Measurements from ENCODE around the gene ADCY9.
"Not testable (repeated sequence)": the region's sequence is repeated elsewhere in the genome, so short reads cannot be mapped to it uniquely, and the experiment has no call there.

ADCY9 gene

DNA sequence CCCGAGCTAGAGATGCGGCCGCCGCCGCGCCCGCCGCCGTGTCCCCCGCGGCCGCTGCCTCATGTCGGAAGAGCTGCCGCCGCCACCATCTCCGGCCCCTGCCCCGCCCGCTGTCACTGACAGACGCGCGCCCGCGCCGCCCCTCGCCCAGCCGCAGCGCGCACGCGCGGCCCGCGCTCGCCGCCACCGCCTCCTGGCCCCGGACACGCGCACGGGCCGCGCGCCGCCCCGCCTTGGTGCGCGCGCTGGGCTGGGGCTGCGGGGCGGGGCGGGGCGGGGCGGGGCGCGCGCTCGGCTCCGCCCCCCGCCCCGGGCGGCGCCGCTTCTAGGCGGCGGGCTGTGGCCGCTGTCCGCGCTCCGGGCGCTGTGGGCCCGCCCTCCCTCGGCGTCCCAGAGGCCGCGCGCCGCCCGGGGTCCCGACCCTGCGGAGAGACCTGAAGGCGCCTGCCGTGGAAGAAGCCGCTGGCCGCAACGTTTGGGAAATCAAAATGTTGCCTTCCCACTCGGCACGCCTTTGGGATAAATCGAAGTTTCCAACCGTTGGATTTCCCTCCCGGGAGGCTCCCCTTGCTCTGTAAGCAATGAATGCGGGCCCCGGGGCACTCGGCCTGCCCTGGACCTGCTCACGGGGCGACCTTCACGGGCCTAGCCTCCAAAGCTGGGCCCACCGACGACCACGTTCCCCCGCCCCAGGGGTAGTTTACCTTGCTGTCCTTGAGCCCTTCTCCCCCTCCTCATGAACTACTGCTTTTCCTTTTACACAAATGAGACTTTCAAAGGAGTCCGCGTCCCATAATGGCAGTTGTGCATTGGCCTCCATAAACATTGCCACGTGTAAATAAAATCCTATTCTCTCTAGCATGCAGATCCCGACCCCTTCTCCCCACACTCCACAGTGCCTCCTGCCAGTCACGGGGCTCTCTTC, at the start of gene ADCY9:
TSS of gene ADCY9 (minus strand) at position 118 of the 925 bp plus-strand sequence. CDS start 1,000 bp downstream, outside the sequence.
- peak; percentile 65 for DNase-seq (ENCODE audit: low read depth)

DNA sequence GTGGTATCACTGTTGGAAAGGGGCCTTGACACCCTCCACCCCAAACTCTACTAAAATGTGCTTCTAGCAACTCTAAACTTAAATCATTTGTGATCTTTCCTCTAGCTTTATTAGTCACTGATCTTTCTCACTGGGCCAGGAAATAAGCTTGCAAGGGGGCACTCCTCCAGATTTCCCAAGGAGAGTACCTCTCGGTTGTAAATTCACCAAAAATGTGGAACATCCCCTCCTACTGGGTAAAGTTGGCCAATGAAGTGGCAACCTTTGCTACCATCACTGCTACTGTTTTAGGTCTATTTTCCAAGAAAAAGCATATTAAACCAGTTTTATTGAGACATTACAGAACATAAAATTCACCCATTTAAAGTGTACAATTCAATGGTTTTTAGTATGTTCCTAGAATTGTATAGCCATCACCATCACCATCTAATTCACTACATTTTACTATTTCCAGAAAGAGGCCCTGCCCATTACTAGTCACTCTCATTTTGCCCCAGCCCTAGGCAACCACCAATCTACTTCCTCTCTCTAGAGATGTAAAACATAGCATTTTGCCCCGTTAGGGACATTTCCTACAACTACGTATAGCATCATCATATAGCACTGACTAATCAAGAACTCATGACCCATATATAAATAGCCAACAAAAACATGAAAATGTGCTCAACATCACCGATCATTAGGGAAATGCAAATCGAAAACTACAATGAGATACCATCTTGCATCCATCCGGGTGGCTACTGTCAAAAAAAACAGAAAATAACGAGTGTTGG, 44.6 kb upstream of the ADCY9 start:
- no peak for DNase-seq (ENCODE audit: low read depth)

DNA sequence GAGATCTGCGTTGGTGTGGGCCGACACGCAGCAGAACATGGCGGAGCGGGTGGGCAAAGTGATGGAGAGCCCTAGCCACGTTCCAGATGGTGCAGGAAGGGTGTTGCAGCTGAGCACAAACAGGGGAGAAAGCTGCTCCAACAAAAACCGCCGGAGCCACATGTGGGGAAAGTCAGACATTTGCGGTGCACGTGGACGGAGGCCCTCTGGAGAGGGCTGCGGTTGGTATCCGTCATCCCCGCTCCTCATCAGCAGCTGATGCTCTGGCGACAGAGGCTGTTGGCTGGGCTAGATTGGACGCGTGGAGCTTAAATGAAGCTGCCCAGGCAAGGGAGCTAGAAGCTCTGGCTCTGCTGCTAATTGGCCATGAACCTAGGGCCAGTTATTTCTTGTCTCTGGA, 43.5 kb upstream of the ADCY9 start:
- no peak for DNase-seq (ENCODE audit: low read depth)

DNA sequence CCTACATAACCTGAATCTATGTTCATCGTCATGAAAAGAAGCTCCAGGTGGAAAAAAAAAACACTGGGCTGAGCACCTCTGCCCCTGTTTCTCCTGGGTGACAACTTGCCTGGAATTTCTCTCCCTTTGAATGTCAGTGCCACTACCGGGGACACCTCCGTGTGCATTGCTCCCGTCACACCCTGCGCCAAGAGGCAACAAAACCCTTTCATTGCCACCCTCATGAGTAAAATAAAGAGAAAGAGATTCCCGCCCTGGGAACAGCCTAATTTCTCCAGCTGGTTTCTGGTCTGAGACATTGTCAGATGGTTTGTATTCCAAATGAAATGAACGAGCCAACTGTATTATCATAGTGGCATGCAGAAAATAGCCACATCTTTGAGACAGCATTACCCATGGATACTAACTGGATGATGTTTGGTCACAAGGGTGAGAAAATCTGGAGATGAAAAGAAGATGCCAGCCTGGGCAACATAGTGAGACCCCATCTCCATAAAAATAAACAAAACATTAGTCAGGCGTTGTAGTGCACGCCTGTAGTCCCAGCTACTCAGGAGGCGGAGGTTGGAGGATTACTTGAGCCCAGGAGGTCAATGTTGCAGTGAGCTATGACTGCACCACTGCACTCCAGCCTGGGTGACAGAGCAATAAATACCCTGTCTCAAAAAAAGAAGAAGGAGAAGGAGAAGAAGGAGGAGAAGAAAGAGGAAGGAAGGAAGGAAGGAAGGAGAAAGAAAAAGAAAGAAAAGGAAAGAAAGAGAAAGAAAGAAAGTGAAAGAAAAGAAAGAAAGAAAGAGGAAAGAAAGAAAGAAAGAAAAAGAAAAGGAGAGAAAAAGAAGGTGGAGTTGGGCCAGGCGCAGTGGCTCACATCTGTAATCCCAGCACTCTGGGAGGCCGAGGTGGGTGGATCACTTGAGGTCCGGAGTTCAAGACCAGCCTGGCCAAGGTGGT, 42.2 kb upstream of the ADCY9 start:
- no peak for DNase-seq (ENCODE audit: low read depth)

DNA sequence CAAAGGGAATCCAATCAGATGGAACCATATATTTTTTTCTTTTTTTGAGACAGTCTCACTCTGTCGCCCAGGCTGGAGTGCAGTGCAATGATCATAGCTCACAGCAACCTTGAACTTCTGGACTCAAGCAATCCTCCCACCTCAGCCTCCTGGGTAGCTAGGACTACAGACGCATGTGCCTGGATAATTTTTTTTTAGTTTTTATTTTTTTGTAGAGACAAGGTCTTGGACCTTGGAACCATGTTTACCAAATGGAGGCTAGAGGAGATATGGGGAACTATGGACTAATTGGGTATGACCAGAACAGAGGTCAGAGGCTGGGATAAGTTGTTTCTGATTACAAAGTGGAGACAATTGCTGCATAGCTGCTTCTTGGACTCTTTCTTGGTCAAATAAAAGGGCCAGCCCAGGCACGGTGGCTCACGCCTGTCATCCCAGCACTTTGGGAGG, 41.2 kb upstream of the ADCY9 start:
- DNase-seq (ENCODE audit: low read depth), result no peak

DNA sequence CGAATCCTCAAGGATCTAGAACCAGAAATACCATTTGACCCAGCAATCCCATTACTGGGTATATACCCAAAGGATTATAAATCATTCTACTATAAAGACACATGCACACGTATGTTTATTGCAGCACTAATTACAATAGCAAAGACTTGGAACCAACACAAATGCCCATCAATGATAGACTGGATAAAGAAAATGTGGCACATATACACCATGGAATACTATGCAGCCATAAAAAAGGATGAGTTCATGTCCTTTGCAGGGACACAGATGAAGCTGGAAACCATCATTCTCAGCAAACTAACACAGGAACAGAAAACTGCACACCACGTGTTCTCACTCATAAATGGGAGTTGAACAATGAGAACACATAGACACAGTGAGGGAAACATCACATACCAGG, 40.3 kb upstream of the ADCY9 start:
- DNase-seq (ENCODE audit: low read depth), result not testable (repeated sequence)

DNA sequence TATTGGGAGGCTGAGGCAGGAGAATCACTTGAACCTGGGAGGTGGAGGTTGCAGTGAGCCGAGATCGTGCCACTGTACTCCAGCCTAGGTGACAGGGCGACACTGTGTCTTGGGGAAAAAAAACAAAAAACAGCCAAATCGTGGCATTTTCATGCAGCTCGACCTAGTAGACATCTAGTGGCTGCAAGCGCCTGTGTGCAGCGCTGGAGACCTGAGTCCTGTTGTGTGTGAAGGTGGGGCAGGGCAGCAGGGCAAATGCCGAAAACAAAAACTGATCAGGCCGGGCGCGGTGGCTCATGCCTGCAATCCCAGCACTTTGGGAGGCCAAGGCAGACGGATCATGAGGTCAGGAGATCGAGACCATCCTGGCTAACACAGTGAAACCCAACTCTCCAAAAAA, 37.1 kb upstream of the ADCY9 start:
- DNase-seq (ENCODE audit: low read depth), result not testable (repeated sequence)

DNA sequence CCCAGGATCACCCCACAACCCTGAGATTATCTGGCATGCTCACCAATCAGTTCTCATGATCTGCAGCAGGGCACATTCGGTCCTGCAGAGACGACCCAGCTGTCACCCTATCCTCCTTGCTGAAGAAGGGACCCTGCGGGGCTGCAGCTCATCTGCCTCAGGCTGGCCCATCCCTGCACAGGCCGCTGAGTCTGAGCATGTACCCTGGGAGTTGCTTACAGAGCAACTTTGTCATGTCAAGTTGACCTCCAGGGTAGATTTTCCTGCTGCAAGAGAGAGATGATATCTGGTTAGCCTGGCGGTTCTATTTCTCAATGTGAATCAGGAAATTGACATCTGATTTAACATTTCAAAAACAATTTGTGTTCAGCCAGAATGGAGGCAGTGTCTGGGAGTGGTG, 36.0 kb upstream of the ADCY9 start:
- DNase-seq (ENCODE audit: low read depth), result no peak

DNA sequence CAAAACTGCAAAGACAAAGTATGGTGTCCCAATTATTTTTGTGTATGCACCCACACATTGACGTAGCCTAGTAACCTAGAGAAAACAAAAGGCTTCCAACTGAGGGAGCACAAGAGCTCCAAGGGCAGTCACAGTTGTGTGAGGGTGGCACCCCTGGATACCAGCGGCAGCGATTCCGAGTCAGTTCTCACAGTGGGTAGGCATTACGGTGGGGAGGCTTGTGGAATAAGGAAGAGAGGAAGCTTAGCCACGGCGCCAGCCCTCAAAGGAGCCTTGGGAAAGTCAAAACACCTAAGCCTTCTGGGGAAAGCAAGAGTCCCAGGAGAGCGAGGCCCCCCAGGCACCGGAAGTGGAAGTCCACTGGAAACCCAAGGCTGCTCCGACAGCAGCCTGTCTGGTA, 31.0 kb upstream of the ADCY9 start:
- no peak for DNase-seq (ENCODE audit: low read depth)

DNA sequence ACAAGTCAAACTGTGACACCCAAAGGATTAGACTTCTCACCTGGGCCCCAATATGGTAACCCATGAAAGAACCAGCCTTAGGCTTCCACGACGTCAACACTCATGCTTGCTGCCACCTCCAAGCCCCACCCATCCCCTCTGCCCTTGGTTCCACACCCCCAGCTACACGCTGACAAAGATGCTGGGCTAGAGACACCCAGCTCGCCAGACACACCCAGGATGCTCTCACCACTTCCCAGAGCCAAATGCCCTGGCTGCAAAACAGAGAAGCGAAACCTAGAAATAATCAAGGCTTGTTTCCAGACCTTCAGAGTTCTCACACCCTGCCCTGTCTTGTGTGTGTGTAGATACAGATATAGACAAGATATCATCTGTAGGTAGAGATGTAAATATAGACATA, 26.0 kb upstream of the ADCY9 start:
- DNase-seq (ENCODE audit: low read depth), result no peak

DNA sequence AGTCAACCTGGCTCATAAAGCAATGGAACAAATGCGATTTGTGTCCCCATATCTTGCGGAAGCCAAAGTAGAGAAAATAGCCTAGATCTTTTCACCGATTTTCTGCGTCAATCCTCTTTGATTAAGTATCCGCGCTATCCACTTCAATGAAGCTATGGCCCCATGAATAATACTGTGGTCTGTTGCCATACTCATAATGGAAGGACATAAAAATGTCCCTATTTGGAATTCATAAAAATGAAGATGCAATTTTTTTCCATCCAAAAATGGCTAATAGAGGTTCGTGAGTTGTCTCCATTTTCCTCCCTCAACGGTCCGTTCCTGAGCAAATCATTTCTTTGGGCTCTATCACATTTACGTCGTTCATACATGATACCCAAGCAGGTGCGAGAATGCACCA, 25.4 kb upstream of the ADCY9 start:
- DNase-seq (ENCODE audit: low read depth), result no peak

DNA sequence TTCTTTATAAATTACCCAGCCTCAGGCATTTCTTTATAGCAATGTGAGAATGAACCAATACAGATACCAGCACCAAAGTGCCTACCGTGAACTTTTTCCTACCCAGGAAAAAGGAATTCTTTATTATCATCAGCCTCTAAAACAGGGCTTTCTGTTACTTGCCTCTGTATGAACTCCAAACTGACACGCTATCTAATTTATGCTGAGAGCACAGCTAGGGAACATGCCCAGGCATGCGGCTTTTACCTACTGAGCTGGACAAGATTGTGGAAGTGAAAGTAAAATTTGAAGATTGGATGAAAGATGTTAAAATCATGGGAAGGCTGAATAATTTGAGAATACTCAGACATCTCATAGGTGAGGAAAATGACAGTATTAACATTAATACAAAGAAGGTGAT, 24.4 kb upstream of the ADCY9 start:
- no peak for DNase-seq (ENCODE audit: low read depth)

DNA sequence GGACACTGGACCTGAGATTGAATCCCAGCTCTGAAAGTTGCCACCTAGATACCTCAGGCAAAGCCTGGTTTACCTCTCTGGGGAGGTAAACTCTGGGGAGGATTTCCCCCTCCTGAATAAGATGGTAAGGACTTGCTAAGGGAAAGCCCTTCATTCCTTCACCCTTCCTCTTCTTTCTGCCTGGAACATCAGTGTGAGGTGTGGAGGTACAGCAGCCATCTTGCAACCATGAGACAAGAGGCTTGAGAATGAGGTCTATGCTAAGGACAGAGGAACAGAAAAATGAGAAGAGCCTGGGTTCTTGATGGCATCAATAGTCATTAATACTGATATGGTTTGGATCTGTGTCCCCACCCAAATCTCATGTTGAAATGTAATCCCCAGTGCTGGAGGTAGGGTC, 23.7 kb upstream of the ADCY9 start:
- no peak for DNase-seq (ENCODE audit: low read depth)

DNA sequence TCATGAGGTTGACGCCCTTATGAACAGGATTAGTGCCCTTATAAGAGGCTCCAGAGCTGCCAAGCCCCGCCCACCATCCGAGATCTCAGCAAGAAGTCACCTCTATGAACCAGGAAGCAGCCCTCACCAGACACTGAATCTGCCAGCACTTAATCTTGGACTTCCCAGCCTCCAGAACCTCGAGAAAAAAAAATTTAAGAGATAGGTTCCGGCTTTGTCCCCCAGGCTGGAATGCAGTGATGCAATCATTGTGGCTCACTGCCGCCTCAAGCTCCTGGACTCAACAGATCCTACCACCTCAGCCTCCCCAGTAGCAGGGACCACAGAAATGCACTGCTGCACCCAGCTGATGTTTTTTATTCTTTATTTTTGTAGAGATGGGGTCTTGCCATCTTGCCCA, 22.5 kb upstream of the ADCY9 start:
- no peak for DNase-seq (ENCODE audit: low read depth)

DNA sequence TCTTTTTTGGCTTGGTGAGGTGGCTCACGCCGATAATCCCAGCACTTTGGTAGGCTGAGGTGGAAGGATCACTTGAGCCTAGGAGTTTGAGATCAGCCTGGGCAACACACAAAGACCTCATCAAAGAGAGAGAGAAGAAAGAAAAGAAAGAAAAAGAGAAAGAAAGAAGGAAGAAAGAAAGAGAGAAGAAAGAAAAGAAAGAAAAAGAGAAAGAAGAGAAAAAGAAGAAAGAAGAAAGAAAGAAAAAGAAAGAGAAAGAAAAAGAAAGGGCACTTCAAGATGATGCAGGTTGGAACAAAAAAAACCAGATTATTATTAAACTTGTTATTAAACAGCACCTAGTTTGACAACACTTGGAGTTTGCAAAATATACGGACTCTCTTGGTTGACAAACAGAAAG, 21.2 kb upstream of the ADCY9 start:
- DNase-seq (ENCODE audit: low read depth), result no peak

DNA sequence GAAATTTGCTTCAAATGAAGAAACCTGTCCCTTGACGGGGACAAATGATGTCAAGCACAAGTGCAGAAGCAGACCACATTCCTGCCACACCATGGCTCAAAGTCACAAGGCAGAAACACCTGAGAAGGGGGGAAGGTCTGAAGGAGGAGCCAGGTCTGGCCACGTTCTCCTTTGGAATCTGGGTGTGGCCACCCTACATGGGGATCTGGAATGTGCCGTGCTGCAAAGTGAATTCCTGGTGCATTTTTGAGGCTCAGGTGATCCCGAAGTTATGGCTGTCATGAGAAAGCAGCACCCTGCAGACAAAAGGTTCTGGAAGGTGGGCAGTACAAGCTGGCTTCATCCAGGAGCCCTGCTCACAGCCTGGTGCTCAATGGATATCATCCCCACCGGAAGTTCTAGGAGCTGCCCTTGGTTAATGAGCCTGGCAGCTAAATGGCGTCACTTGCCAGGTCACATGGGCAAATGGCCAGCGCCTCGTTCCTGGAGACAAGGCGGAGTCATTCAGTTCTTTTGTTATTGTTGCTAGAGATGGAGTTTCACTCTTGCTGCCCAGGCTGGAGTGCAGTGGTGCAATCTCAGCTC, 20.1 kb upstream of the ADCY9 start:
- DNase-seq (ENCODE audit: low read depth), result no peak

DNA sequence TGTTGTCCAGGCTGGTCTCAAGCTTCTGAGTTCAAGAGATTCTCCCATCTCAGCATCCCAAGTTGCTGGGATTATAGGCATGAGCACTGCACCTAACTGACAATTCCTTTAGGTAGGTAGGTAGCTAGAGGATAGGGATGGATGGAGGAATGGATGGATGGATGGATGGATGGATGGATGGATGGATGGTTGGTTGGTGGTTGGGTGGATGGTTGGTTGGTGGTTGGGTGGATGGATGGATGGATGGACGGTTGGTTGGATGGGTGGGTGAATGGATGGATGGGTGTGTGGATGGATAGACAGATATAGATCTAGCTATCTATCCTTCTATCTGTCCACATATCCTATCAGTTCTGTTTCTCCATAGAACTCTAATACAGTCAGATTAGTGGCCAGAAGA, 19.3 kb upstream of the ADCY9 start:
- DNase-seq (ENCODE audit: low read depth), result no peak

DNA sequence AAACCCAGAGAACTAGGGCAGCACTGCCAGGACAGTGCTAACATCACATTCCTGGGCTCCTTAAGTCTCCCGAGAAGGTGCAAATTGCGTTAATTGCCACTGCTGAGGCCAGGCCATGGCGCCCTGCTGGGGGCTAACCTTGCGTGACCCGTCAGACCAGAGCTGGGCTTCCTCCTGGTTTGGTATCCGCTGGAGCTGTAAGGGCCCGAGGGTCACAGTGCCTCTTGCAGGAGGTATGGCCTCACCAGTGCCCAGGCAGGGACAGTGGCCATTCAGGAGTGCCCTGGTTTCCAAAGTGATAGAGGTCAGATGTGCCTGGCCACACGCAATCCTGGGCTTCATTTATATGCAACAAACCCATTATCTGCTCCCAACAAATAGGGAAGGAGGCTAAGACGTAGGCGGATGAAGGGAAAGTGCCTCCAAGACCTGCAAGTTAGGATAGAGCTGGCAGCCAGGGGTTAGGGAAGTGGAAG, 17.7 kb upstream of the ADCY9 start:
- no peak for DNase-seq (ENCODE audit: low read depth)

DNA sequence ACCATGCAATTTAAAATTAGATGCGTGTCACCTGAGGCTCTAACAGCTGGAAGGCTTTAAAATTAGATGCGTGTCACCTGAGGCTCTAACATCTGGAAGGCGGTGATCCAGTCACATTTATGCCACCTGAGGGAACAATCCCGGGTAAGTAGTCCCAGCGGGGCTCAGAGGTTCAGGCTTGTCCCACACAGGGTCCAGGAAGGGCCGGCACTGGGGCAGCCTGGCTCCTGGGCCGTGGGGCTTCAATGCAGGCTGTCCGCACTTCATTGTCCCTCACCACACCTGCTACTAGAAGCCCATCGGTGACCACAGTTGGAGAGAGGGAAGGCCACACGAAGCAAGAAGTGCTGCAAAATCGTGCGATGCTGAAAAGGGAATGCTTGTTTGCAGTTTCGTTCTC, 15.4 kb upstream of the ADCY9 start:
- DNase-seq (ENCODE audit: low read depth), result no peak

DNA sequence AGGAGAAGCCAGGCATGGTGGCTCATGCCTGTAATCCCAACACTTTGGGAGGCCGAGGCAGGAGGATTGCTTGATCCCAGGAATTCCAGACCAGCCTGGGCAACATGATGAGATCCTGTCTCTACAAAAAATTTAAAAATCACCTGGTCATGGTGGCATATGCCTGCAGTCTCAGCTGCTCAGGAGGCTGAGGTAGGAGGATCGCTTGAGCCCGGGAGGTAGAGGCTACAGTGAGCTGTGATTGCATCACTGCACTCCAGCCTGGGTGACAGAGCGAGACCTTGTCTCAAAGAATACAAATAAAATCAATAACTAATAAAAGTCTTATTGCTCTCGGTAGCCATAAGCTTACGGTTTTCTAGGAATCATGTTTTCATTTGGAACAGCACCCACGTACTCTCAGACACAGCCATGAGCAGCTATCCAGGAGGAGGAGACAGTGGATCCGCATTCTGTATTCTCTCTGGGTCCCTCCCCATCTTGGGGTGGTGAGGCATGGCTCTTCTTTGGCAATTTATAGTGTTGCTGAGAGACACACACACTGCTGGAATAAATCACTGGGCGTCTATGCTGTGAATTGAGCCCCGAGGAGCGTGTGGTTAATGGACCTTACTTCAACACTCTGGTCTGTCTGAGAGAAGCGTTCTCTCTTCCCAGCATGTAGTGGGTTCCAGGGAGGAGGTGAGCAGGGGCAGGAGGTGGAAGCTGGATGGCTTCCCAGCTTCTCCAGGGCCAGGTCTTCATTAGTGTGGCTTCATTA, 8.5 kb upstream of the ADCY9 start:
- no peak for DNase-seq (ENCODE audit: low read depth)
